HEK293 (cell line): ENCODE measurements around the gene HHIP.
A peak's percentile ranks its signal among the peaks of the same experiment; 100 is the strongest.

Experiments used
- BCL11A ChIP-seq: fragments of 450-650 bp; formaldehyde crosslinking; IDR thresholded peaks from 2 replicates; pipeline ENCODE4 v1.5.1; 2016; ENCODE audit warnings: low read depth, missing biosample characterization, missing genetic modification characterization
- CTCF ChIP-seq: fragments of 450-650 bp; formaldehyde crosslinking; IDR thresholded peaks from 2 replicates; pipeline ENCODE4 v1.5.1; 2016; ENCODE audit warnings: missing biosample characterization, missing genetic modification characterization
- MYNN ChIP-seq: fragments of 450-650 bp; formaldehyde crosslinking; IDR thresholded peaks from 2 replicates; pipeline ENCODE4 v1.5.1; 2016; ENCODE audit warnings: missing biosample characterization, missing genetic modification characterization, borderline replicate concordance
- OVOL3 ChIP-seq: fragments of 450-650 bp; formaldehyde crosslinking; IDR thresholded peaks from 2 replicates; pipeline ENCODE4 v1.5.1; 2016; ENCODE audit warnings: missing biosample characterization, missing genetic modification characterization
- ZBTB11 ChIP-seq: fragments of 450-650 bp; formaldehyde crosslinking; conservative IDR thresholded peaks from 2 replicates; pipeline ENCODE4 v1.5.1; 2016; ENCODE audit warnings: low read depth, missing biosample characterization, missing genetic modification characterization
- ZBTB26 ChIP-seq: fragments of 450-650 bp; formaldehyde crosslinking; optimal IDR thresholded peaks from 2 replicates; pipeline ENCODE3; 2016; ENCODE audit warnings: missing biosample characterization, mild to moderate bottlenecking, missing genetic modification characterization
- ZFP37 ChIP-seq: fragments of 450-650 bp; formaldehyde crosslinking; IDR thresholded peaks from 2 replicates; pipeline ENCODE4 v1.5.1; 2016; ENCODE audit warnings: missing biosample characterization, missing genetic modification characterization
- ZNF146 ChIP-seq: fragments of 450-650 bp; formaldehyde crosslinking; IDR thresholded peaks from 2 replicates; pipeline ENCODE4 v1.5.1; 2016; ENCODE audit warnings: missing biosample characterization, missing genetic modification characterization
- ZNF266 ChIP-seq: fragments of 450-650 bp; formaldehyde crosslinking; IDR thresholded peaks from 2 replicates; pipeline ENCODE4 v1.5.1; 2016; ENCODE audit warnings: missing biosample characterization, missing genetic modification characterization, low read depth
- ZNF521 ChIP-seq: fragments of 450-650 bp; formaldehyde crosslinking; IDR thresholded peaks from 2 replicates; pipeline ENCODE4 v1.5.1; 2017; ENCODE audit warnings: missing biosample characterization, mild to moderate bottlenecking, missing genetic modification characterization
- ZNF776 ChIP-seq: fragments of 450-650 bp; formaldehyde crosslinking; IDR thresholded peaks from 2 replicates; pipeline ENCODE4 v1.5.0; 2017; ENCODE audit warnings: missing biosample characterization, missing genetic modification characterization, borderline replicate concordance
- TF ChIP-seq, protein P1 (sequence below): fragments of 450-650 bp; formaldehyde crosslinking; IDR thresholded peaks from 2 replicates; pipeline ENCODE4 v1.5.1; 2016; ENCODE audit warnings: missing biosample characterization, missing genetic modification characterization
- TF ChIP-seq, protein P2 (sequence below): sonication (generic); formaldehyde crosslinking; IDR thresholded peaks from 2 replicates; pipeline ENCODE4 v1.8.1; 2022; ENCODE audit warnings: mild to moderate bottlenecking, moderate library complexity, missing genetic modification reagents

- TF ChIP-seq CTCF (tag by site-specific recombination) (peak; percentile 51; the same call in 1 of the 2 replicates), MYNN (tag by site-specific recombination) (no peak), ZNF776 (tag by site-specific recombination) (no peak), ZNF266 (tag by site-specific recombination) (no peak), ZBTB26 (tag by site-specific recombination) (no peak), ZNF521 (no peak), ZFP37 (tag by site-specific recombination) (no peak), ZBTB11 (tag by site-specific recombination) (no peak), BCL11A (tag by site-specific recombination) (no peak), OVOL3 (tag by site-specific recombination) (no peak), ZNF146 (no peak)
- TF ChIP-seq, protein P1, sequence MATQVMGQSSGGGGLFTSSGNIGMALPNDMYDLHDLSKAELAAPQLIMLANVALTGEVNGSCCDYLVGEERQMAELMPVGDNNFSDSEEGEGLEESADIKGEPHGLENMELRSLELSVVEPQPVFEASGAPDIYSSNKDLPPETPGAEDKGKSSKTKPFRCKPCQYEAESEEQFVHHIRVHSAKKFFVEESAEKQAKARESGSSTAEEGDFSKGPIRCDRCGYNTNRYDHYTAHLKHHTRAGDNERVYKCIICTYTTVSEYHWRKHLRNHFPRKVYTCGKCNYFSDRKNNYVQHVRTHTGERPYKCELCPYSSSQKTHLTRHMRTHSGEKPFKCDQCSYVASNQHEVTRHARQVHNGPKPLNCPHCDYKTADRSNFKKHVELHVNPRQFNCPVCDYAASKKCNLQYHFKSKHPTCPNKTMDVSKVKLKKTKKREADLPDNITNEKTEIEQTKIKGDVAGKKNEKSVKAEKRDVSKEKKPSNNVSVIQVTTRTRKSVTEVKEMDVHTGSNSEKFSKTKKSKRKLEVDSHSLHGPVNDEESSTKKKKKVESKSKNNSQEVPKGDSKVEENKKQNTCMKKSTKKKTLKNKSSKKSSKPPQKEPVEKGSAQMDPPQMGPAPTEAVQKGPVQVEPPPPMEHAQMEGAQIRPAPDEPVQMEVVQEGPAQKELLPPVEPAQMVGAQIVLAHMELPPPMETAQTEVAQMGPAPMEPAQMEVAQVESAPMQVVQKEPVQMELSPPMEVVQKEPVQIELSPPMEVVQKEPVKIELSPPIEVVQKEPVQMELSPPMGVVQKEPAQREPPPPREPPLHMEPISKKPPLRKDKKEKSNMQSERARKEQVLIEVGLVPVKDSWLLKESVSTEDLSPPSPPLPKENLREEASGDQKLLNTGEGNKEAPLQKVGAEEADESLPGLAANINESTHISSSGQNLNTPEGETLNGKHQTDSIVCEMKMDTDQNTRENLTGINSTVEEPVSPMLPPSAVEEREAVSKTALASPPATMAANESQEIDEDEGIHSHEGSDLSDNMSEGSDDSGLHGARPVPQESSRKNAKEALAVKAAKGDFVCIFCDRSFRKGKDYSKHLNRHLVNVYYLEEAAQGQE, result no peak
- TF ChIP-seq, protein P2, sequence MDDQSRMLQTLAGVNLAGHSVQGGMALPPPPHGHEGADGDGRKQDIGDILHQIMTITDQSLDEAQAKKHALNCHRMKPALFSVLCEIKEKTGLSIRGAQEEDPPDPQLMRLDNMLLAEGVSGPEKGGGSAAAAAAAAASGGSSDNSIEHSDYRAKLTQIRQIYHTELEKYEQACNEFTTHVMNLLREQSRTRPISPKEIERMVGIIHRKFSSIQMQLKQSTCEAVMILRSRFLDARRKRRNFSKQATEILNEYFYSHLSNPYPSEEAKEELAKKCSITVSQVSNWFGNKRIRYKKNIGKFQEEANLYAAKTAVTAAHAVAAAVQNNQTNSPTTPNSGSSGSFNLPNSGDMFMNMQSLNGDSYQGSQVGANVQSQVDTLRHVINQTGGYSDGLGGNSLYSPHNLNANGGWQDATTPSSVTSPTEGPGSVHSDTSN (CRISPR knock-in tag), result no peak
These were observed 653 bp downstream of the HHIP start for GRCh38 chr4:144646523-144647094.
